HG03060 (cell line): Measurements from ENCODE around the gene ST8SIA4.
A peak's percentile ranks its signal among the peaks of the same experiment; 100 is the strongest.

Experiments used
- ATAC-seq: cut with Tn5 transposase; IDR thresholded peaks from one replicate; pipeline ENCODE4 v1.9.1; 2021; ENCODE audit warnings: low read depth, moderate number of reproducible peaks; ENCODE audit not compliant: unreplicated experiment

Gene ST8SIA4

GRCh38 chr5:100832252-100833230 lies 70.5 kb downstream of the ST8SIA4 start:
- no peak for ATAC-seq

DNA sequence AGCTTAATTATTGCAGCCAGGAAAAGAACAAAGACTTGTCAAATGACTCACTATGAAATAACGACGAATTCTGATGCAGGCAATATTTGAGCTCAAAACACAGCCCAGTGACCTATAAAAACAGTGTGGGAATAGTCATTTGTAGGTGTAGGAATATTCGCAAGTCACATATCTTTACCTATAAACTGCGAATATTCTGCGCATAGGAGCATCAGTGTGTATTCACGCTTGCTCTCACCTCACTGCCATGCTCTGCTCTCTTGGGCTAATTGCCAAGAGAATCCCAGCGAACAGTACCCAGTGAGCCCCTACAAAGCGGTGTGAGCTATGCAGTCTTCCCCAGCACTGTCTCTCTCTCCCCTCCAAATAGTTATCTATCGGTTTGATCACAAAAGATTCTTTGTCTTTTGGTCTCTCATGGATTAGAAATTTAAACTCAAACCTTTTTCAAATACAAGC lies 74.2 kb downstream of the ST8SIA4 start:
- no peak for ATAC-seq

DNA sequence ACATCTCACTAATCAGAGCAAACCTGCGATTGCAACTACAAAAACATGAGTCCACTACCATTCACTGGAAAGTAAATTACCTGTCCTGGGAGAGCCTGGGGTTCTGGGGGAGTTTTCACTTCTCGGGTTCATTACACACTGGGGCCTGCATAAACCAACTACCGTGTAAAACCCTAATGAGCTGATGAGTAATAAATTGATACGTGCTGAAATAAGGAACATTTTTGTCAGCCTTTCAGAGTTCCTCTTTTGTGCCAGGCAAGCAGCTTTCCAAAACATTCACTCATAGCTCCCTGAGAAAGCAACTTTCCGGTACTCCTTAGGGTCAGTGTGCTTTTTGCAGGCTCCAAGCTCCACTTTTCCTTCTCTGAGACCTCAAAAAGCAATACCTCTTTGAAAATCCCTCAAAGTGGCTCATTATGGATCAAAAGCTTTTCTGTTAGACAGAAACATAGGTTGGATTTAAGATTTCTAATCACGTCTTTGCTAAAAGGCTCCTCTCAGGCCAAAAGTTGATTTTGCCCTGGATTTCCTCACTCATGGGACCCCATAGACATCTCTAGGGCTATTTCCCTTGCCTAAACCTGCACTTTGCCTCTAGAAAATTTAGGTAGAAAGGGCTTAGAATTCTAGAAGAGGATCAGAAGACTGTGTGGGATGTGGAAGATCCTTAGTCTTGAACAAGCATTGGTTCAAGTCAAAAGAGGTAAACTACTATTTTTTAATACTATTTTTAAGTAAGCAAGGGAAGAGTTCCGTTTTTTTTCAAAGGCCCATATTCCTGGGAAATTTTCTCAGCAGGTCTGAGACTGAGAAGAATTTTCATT lies 74.8 kb downstream of the ST8SIA4 start:
- peak; percentile 78 for ATAC-seq

GRCh38 chr5:100827481-100827889 lies 75.6 kb downstream of the ST8SIA4 start:
- no peak for ATAC-seq

- no peak for ATAC-seq
Measured at GRCh38 chr5:100826133-100826532, 76.9 kb downstream of the ST8SIA4 start.

GRCh38 chr5:100824635-100825034 lies 78.4 kb downstream of the ST8SIA4 start:
- ATAC-seq, result no peak

DNA sequence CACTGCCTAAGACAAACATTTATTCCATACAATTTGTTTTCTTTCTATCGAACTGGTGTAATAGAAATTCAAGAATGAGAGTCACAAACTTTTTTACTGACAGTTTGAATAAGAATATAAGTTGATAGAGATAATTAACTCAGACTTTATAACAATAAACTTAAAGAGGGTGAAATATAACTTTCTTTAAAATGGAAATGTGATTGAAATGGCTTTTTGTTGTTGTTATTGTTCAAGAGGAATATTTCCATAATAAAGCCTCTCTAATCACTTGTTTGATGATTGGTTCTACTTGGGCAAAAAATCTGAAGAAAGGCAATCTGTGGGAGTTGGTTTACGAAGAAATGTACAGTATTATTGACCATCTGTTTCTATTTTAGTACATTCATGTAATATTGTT lies 79.3 kb downstream of the ST8SIA4 start:
- no peak for ATAC-seq

DNA sequence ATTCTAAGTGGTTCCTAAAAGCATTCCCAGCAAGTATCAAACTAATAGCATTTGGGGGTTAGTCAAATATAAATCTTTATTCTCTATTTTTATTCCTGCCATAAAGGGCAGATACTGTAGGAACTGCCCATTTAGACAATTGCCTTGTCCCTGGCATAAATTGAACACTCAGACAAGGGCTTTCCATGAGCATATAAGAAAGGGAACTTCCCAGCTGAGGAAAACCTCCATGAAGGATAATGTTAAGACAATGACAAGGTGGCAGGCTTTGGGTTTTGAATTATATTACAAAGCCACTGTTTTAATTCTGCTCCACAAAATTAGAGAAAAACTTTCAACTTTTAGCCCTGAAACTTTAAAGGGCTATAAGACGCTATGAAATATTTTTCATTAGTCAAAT lies 81.3 kb downstream of the ST8SIA4 start:
- ATAC-seq, result no peak

DNA sequence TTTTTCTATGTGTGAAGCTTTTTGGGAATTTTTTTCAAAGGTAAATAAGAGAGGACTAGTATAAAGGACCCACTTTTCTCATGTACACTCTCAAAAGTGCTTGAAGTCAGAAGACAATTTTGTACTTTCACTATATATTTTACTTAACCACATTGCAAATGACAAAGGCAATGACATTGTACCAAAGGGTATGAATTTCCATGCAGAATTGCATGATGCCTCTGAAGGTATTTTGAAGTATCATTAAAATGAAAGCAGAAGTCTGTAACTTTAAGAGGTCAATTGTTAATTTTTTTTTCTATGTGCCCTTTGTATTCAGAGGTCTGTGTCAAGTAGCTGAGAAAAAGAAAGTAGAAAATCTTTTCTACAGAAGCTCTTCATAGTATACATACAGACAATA lies 84.7 kb downstream of the ST8SIA4 start:
- no peak for ATAC-seq

GRCh38 chr5:100803397-100803796 lies 99.7 kb downstream of the ST8SIA4 start:
- no peak for ATAC-seq

DNA sequence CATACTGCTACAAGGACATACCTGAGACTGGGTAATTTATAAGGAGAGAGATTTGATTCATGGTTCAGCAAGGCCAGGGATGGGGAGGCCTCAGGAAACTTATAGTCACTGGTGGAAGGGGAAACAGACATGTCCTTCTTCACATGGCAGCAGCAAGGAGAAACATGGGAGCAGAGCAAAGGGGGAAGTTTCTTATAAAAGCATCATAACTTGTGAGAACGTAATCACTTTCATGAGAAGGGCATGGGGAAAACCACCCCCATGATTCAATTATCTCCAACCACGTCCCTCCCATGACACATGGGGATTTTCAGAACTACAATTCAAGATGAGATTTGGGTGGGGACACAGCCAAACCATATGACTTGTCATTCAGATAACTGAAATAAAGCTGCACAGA lies 100.9 kb downstream of the ST8SIA4 start:
- no peak for ATAC-seq

- ATAC-seq, result peak; percentile 77
Measured at GRCh38 chr5:100800562-100800961, 102.5 kb downstream of the ST8SIA4 start.

GRCh38 chr5:100799166-100799565 lies 103.9 kb downstream of the ST8SIA4 start:
- no peak for ATAC-seq

DNA sequence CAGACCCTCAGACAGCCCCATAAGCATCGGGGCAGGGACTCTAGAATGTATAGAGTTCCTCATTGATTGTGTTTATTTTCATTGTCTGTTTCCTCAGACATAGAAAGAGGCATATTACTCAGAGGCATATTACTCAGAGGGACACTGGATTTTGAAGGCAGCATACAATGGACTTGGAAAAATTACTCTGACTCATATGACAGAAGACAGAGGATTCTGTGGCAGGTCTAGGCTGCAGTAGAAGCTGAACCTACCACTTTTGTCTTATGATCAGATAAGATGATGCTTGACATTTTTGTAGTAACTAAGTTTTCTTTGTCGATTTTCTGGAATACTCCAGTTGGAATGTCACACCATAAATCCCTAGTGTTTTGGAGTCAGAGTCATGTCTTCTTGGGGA lies 105.2 kb downstream of the ST8SIA4 start:
- ATAC-seq, result no peak

DNA sequence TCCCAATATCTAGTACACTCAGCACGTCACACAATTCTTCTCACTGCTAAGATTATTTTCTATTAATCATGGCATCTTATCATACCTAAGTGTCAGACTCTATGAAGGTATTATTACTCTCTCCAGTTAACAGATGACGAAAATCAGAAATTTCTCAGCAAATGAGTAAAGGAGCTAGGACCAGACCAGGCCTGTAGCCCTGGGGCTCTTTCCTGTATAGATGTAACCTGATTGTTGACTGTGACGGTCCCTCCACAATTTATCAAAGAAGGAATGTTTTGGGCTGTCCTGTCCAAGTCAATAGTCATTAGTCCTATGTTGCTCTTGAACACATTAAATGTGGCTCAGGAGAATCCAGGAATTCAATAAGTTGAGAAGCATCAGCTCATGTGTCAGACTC lies 106.2 kb downstream of the ST8SIA4 start:
- no peak for ATAC-seq

GRCh38 chr5:100794844-100795243 lies 108.2 kb downstream of the ST8SIA4 start:
- ATAC-seq, result no peak

DNA sequence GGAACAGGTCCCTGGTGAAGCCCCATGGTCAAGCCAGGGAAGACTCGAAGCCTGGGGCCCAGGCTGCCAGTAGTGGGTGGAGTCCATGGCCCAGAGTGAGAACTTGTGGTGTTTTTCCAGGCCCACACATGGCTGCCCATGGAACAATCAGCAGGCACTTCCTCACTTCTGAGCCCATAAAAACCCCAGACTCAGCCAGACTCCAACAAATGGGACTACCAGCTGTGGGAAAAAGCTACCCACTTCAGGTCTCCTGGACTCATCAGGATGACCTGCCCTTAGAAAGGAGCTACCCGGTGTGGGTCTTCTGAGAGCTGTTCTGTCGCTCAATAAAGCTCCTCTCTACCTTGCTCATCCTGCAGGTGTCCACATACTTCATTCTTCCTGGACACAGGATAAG lies 108.9 kb downstream of the ST8SIA4 start:
- no peak for ATAC-seq

GRCh38 chr5:100792781-100793180 lies 110.3 kb downstream of the ST8SIA4 start:
- no peak for ATAC-seq

DNA sequence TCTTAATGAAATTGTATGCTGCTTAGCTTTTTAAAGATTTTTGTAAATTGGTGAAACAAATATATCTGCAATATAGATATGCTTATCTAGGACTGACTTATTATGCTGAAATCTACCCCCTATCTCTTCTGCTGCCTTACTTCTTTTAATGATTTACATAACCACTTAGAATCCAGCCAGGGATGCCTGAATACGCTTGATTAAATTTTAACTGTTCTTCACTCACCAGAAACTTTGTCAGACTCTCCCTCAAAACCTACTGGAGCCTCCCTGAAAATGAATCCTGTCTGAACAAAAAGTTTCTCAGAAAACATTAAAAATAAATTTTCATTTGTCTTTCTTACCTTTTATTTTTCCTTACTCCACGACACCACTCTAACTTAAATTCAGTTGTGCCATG lies 111.7 kb downstream of the ST8SIA4 start:
- no peak for ATAC-seq

DNA sequence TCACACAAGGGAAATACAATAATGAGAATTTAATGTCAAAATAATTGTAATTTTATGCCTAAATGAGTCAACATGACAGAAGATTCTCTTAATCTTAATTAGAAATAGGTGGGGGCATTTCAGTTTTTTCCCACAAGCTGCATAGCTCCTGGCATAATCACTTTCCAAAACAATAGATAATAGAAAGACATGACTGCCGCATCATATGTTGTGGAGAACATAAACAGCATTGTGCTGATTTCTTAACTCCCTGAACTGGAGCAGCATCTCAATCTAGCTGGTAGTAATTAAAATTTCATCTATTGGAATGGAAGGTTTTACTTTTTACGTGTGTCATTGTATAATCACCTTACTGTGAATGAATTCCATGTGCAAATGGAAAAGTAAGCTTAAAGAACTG lies 112.1 kb downstream of the ST8SIA4 start:
- no peak for ATAC-seq

GRCh38 chr5:100790170-100790665 lies 112.9 kb downstream of the ST8SIA4 start:
- ATAC-seq, result peak; percentile 42
